Measurements from ENCODE around the gene C17orf107. TPM values are rescaled to one million over a fixed set of nuclear protein-coding genes. Genes with fewer than 3 reads are reported as not detected.
A peak's percentile ranks its signal among the peaks of the same experiment; 100 is the strongest.
"Not testable (repeated sequence)": the region's sequence is repeated elsewhere in the genome, so short reads cannot be mapped to it uniquely, and the experiment has no call there.

Gene C17orf107
- total RNA-seq, 1 donor: 3.5 TPM

DNA sequence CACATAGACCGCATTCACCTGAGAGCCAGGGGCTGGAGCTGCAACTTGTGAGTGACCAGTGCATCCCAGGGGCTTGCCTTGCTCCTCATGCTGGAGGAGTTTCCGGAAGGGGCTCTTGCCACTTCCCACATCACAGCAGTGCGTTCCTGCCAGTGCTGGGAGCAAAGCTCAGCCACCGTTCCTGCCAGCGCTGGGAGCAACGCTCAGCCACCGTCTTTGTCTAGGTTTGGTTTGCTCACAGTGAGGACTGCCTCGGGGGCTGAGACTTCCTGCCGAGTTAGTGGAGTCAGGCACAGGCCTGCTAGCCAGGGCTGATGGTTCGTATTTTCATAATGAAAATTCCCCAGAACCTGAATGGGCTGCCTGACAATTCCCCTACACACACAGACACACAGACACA lies 9.0 kb downstream of the C17orf107 start:
- no peak for TF ChIP-seq CTCF (IDR thresholded peaks at IDR 0.05; ENCODE audit: insufficient read depth, low read depth, low read length)
- no peak for DNase-seq (ENCODE audit: low read depth)
- no peak overlapping the region for H3K4me3 ChIP-seq (ENCODE audit: low read depth, low read length)

- no peak overlapping the region for H3K4me3 ChIP-seq (ENCODE audit: low read depth, low read length)
- peak; percentile 91 for TF ChIP-seq CTCF (IDR thresholded peaks at IDR 0.05; ENCODE audit: insufficient read depth, low read depth, low read length)
- peak; percentile 96 for DNase-seq (ENCODE audit: low read depth)
These were observed 9.6 kb downstream of the C17orf107 start for GRCh38 chr17:4908711-4909496.

DNA sequence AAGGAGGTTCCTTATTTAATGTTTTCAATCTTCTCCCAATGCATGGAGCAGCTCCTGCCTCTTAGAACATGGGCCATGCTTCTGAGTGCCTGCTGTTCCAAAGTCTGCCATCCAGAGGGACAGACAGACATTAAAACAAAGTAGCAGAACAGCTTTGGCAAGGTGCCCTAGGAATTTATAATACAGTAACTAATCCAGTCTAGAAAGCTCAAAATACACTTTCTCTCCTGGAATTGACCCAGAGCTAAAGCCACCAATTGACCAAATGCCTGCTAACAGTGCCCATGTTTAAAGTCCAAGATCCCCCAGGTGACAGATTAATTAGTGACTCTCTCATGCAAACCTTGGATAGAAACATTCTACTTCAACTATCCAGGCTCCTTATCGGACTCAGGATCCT lies 14.7 kb downstream of the C17orf107 start:
- no peak for TF ChIP-seq CTCF (IDR thresholded peaks at IDR 0.05; ENCODE audit: insufficient read depth, low read depth, low read length)
- DNase-seq (ENCODE audit: low read depth): no peak
- H3K4me3 ChIP-seq (ENCODE audit: low read depth, low read length): no peak overlapping the region

DNA sequence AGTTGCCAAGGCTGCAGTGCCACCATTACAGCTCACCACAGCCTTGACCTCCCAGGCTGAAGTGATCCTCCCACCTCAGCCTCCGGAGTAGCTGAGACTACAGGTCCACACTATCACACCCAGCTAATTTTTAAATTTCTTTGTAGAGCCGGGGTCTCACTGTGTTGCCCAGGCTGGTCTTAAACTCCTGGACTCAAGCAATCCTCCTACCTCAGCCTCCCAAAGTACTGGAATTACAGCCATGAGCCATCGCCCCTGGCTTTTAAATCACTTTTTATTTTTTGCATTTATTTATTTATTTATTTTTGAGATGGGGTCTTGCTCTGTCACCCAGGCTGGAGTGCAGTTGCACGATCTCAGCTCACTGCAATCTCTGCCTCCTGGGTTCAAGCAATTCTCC lies 15.2 kb downstream of the C17orf107 start:
- H3K4me3 ChIP-seq (ENCODE audit: low read depth, low read length); DNase-seq (ENCODE audit: low read depth): not testable (repeated sequence)

DNA sequence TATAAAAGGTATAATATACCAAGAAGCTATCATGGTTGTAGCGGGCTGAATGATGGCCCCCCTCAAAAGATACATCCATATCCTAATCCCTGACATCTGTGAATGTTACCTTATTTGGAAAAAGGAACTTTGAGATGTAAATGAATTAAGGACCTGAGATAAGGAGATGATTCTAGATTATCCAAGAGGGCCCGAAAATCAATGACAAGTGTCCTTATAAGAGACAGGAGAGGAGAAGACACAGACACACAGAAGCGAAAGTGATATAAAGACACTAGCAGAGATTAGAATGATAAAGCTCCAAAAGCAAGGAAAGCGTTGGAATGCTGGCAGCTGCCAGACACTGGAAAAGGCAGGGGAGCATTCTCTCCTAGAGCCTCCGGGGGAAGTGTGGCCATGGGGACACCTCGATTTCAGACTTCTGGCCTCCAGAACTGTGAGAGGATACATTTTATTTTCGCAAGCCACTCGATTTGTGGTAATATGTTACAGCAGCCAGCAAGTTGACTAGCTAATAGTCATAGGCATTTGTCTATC lies 20.2 kb downstream of the C17orf107 start:
- peak; percentile 16 for DNase-seq (ENCODE audit: low read depth)
- TF ChIP-seq CTCF (IDR thresholded peaks at IDR 0.05; ENCODE audit: insufficient read depth, low read depth, low read length): no peak
- no peak overlapping the region for H3K4me3 ChIP-seq (ENCODE audit: low read depth, low read length)

GRCh38 chr17:4920351-4921048 lies 21.2 kb downstream of the C17orf107 start:
- peak; percentile 80 for DNase-seq (ENCODE audit: low read depth)
- no peak overlapping the region for H3K4me3 ChIP-seq (ENCODE audit: low read depth, low read length)
- TF ChIP-seq CTCF (IDR thresholded peaks at IDR 0.05; ENCODE audit: insufficient read depth, low read depth, low read length): no peak

GRCh38 chr17:4921320-4921719 lies 22.0 kb downstream of the C17orf107 start:
- TF ChIP-seq CTCF (IDR thresholded peaks at IDR 0.05; ENCODE audit: insufficient read depth, low read depth, low read length): no peak
- DNase-seq (ENCODE audit: low read depth): no peak
- H3K4me3 ChIP-seq (ENCODE audit: low read depth, low read length): no peak overlapping the region

- DNase-seq (ENCODE audit: low read depth); H3K4me3 ChIP-seq (ENCODE audit: low read depth, low read length): not testable (repeated sequence)
These were observed 27.4 kb downstream of the C17orf107 start for GRCh38 chr17:4926577-4927335.
